GM21723 (cell line): ENCODE results near the gene ATE1.

Experiments used
- ATAC-seq: cut with Tn5 transposase; IDR thresholded peaks from one replicate; pipeline ENCODE4 v1.9.1; 2021; ENCODE audit warnings: mild to moderate bottlenecking, moderate library complexity; ENCODE audit not compliant: unreplicated experiment

ATE1 gene

GRCh38 chr10:121747163-121747775 lies 180.6 kb downstream of the ATE1 start:
- no peak for ATAC-seq

GRCh38 chr10:121741248-121741792 lies 186.5 kb downstream of the ATE1 start:
- no peak for ATAC-seq

- no peak for ATAC-seq
Measured at GRCh38 chr10:121740069-121740468, 187.8 kb downstream of the ATE1 start.

GRCh38 chr10:121739114-121739513 lies 188.7 kb downstream of the ATE1 start:
- ATAC-seq = no peak

- ATAC-seq = no peak
Measured at GRCh38 chr10:121736315-121737130, 191.3 kb downstream of the ATE1 start.

- ATAC-seq = no peak
Measured at GRCh38 chr10:121735263-121735662, 192.6 kb downstream of the ATE1 start.

GRCh38 chr10:121734589-121735045 lies 193.2 kb downstream of the ATE1 start:
- no peak for ATAC-seq

- no peak for ATAC-seq
Measured at GRCh38 chr10:121732656-121733445, 195.0 kb downstream of the ATE1 start.

- ATAC-seq = no peak
Measured at GRCh38 chr10:121732172-121732571, 195.7 kb downstream of the ATE1 start.

GRCh38 chr10:121724282-121724681 lies 203.5 kb downstream of the ATE1 start:
- no peak for ATAC-seq

GRCh38 chr10:121722665-121723064 lies 205.2 kb downstream of the ATE1 start:
- no peak for ATAC-seq

- ATAC-seq = no peak
Measured at GRCh38 chr10:121721257-121721656, 206.6 kb downstream of the ATE1 start.

- no peak for ATAC-seq
Measured at GRCh38 chr10:121715969-121716368, 211.9 kb downstream of the ATE1 start.

- no peak for ATAC-seq
Measured at GRCh38 chr10:121715076-121715475, 212.8 kb downstream of the ATE1 start.

- ATAC-seq = no peak
Measured at GRCh38 chr10:121713486-121713885, 214.3 kb downstream of the ATE1 start.

- ATAC-seq = no peak
Measured at GRCh38 chr10:121710971-121711370, 216.9 kb downstream of the ATE1 start.

GRCh38 chr10:121710207-121710606 lies 217.6 kb downstream of the ATE1 start:
- no peak for ATAC-seq

GRCh38 chr10:121709675-121710073 lies 218.2 kb downstream of the ATE1 start:
- ATAC-seq = no peak

- no peak for ATAC-seq
Measured at GRCh38 chr10:121708728-121709674, 218.8 kb downstream of the ATE1 start.
